HG03558 (cell line): ENCODE data around the gene NXF1.
"Not testable (repeated sequence)": the region's sequence is repeated elsewhere in the genome, so short reads cannot be mapped to it uniquely, and the experiment has no call there.

Experiments used
- ATAC-seq: cut with Tn5 transposase; IDR thresholded peaks from one replicate; pipeline ENCODE4 v1.9.1; 2021; ENCODE audit warnings: moderate number of reproducible peaks; ENCODE audit not compliant: unreplicated experiment; ENCODE audit errors: extremely low read depth

Gene NXF1

GRCh38 chr11:62805076-62805892 is at the start of gene NXF1:
Gene NXF1 (minus strand): TSS chr11:62805440. CDS start chr11:62805356, 84 bp downstream.
- ATAC-seq, result peak; percentile 69

- ATAC-seq, result no peak
Measured at GRCh38 chr11:62854013-62854824, 49.0 kb upstream of the NXF1 start.

GRCh38 chr11:62853279-62853965 is 48.2 kb upstream of the NXF1 start:
- ATAC-seq, result no peak

- ATAC-seq, result no peak
Measured at GRCh38 chr11:62852523-62853188, 47.4 kb upstream of the NXF1 start.

GRCh38 chr11:62851807-62852522 is 46.7 kb upstream of the NXF1 start:
- no peak for ATAC-seq

- no peak for ATAC-seq
Measured at GRCh38 chr11:62850911-62851806, 45.9 kb upstream of the NXF1 start.

GRCh38 chr11:62847767-62848314 is 42.6 kb upstream of the NXF1 start:
- ATAC-seq, result no peak

- no peak for ATAC-seq
Measured at GRCh38 chr11:62846177-62846576, 40.9 kb upstream of the NXF1 start.

GRCh38 chr11:62844154-62844553 is 38.9 kb upstream of the NXF1 start:
- ATAC-seq, result no peak

GRCh38 chr11:62843466-62843865 is 38.2 kb upstream of the NXF1 start:
- ATAC-seq, result no peak

- ATAC-seq, result not testable (repeated sequence)
Measured at GRCh38 chr11:62842891-62843290, 37.7 kb upstream of the NXF1 start.

GRCh38 chr11:62842171-62842741 is 37.0 kb upstream of the NXF1 start:
- ATAC-seq, result no peak

- peak; percentile 37 for ATAC-seq
Measured at GRCh38 chr11:62841361-62842170, 36.3 kb upstream of the NXF1 start.

- not testable (repeated sequence) for ATAC-seq
Measured at GRCh38 chr11:62840721-62841360, 35.6 kb upstream of the NXF1 start.

- no peak for ATAC-seq
Measured at GRCh38 chr11:62839050-62839945, 34.1 kb upstream of the NXF1 start, which contains the start of gene WDR74. Gene WDR74 (minus strand): TSS chr11:62839590. CDS start chr11:62839570, 20 bp downstream.

GRCh38 chr11:62835336-62835735 is 30.1 kb upstream of the NXF1 start:
- no peak for ATAC-seq
